GM18907 (cell line): ENCODE measurements around the gene SRSF10.
"Not testable (repeated sequence)": the region's sequence is repeated elsewhere in the genome, so short reads cannot be mapped to it uniquely, and the experiment has no call there.

Source experiments
- ATAC-seq: cut with Tn5 transposase; IDR thresholded peaks from one replicate; pipeline ENCODE4 v1.9.1; 2021; ENCODE audit warnings: mild to moderate bottlenecking, moderate library complexity; ENCODE audit not compliant: unreplicated experiment

Gene SRSF10

GRCh38 chr1:23979881-23980727, at the start of gene SRSF10:
TSS of gene SRSF10 (minus strand) at chr1:23980327. CDS start at chr1:23980255, 72 bp downstream.
- peak; percentile 88 for ATAC-seq

GRCh38 chr1:24027838-24028468, 47.8 kb upstream of the SRSF10 start:
- ATAC-seq: no peak

GRCh38 chr1:24022581-24023361, 42.6 kb upstream of the SRSF10 start:
- ATAC-seq: no peak

GRCh38 chr1:24021403-24022266, 41.5 kb upstream of the SRSF10 start:
- no peak for ATAC-seq

GRCh38 chr1:24020470-24020869, 40.3 kb upstream of the SRSF10 start:
- ATAC-seq: no peak

- ATAC-seq: no peak
Measured at GRCh38 chr1:24020025-24020424, 39.9 kb upstream of the SRSF10 start.

- ATAC-seq: no peak
Measured at GRCh38 chr1:24018611-24019580, 38.8 kb upstream of the SRSF10 start.

GRCh38 chr1:24015221-24016210, 35.4 kb upstream of the SRSF10 start:
- ATAC-seq: no peak

GRCh38 chr1:24012878-24013277, 32.8 kb upstream of the SRSF10 start:
- ATAC-seq: not testable (repeated sequence)

- no peak for ATAC-seq
Measured at GRCh38 chr1:24010650-24011049, 30.5 kb upstream of the SRSF10 start.

GRCh38 chr1:24009406-24009805, 29.3 kb upstream of the SRSF10 start:
- ATAC-seq: no peak

GRCh38 chr1:24008574-24009184, 28.6 kb upstream of the SRSF10 start:
- not testable (repeated sequence) for ATAC-seq

- no peak for ATAC-seq
Measured at GRCh38 chr1:24007079-24007478, 27.0 kb upstream of the SRSF10 start.

- ATAC-seq: no peak
Measured at GRCh38 chr1:24005163-24005562, 25.0 kb upstream of the SRSF10 start.

GRCh38 chr1:24004132-24004531, 24.0 kb upstream of the SRSF10 start:
- no peak for ATAC-seq

- ATAC-seq: no peak
Measured at GRCh38 chr1:24003331-24003972, 23.3 kb upstream of the SRSF10 start.

GRCh38 chr1:24002695-24003094, 22.6 kb upstream of the SRSF10 start:
- ATAC-seq: no peak
